GDM1 (cell line): ENCODE results near the gene SEC16A.
"Not testable (repeated sequence)": the region's sequence is repeated elsewhere in the genome, so short reads cannot be mapped to it uniquely, and the experiment has no call there.

Experiments
- DNase-seq: peaks from one replicate; lab custom pipeline; 2025; lab: John Stamatoyannopoulos, UW

The SEC16A gene

GRCh38 chr9:136419092-136419420 is 63.8 kb downstream of the SEC16A start:
- DNase-seq, result no peak

DNA sequence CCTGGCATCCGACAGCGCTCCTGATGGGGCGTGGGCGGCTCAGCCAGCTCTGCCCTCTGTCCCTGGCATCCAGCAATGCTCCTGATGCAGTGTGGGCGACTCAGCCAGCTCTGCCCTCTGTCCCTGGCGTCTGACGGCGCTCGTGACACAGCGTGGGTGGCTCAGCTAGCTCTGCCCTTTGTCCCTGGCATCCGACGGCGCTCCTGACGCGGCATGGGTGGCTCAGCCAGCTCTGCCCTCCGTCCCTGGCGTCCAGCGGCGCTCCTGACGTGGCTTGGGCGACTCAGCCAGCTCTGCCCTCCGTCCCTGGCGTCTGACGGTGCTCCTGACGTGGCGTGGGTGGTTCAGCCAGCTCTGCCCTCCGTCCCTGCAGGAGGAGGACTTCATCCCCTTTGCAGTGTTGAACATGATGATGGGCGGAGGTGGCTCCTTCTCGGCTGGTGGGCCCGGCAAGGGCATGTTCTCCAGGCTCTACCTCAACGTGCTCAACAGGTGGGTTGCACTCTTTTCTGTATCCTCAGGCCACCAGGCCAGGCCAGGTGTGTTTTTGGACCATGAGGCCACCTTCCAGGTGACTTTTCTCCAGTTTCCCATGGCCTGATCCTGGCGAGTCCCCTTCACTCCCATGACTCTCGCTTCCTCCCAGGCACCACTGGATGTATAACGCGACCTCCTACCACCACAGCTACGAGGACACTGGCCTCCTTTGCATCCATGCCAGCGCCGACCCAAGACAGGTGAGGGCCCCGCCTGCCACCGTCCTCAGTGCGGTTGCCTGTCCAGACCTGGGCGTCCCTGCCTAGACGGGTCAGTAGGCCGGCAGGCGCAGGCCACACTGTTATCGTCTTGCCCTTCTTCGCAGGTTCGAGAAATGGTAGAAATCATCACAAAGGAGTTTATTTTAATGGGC is 64.4 kb downstream of the SEC16A start:
- DNase-seq, result no peak

DNA sequence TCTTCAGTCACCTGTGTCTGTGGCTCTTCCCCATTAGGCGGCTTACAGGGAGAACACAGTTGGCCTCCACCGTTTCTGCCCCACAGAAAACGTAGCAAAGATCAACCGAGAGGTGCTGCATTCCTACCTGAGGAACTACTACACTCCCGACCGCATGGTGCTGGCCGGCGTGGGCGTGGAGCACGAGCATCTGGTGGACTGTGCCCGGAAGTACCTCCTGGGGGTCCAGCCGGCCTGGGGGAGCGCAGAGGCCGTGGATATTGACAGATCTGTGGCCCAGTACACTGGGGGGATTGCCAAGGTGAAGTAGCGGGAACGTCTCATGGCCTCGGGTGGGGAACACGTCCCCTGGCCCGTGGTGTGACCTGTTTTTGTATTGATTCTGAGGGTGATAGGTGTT is 65.9 kb downstream of the SEC16A start:
- no peak for DNase-seq

GRCh38 chr9:136416427-136416826 is 66.4 kb downstream of the SEC16A start:
- no peak for DNase-seq

- DNase-seq, result no peak
These were observed 69.9 kb downstream of the SEC16A start for GRCh38 chr9:136412962-136413361.

- DNase-seq, result no peak
These were observed 71.5 kb downstream of the SEC16A start for GRCh38 chr9:136411378-136411777.

- peak; percentile 81 for DNase-seq
These were observed 72.1 kb downstream of the SEC16A start, which contains the start of the genes ENTR1 and PMPCA for GRCh38 chr9:136410500-136411287. Gene ENTR1 (minus strand): TSS chr9:136410614. CDS start chr9:136410397, 217 bp downstream. Gene PMPCA (plus strand): TSS chr9:136410658. CDS start chr9:136410669, 11 bp downstream.

DNA sequence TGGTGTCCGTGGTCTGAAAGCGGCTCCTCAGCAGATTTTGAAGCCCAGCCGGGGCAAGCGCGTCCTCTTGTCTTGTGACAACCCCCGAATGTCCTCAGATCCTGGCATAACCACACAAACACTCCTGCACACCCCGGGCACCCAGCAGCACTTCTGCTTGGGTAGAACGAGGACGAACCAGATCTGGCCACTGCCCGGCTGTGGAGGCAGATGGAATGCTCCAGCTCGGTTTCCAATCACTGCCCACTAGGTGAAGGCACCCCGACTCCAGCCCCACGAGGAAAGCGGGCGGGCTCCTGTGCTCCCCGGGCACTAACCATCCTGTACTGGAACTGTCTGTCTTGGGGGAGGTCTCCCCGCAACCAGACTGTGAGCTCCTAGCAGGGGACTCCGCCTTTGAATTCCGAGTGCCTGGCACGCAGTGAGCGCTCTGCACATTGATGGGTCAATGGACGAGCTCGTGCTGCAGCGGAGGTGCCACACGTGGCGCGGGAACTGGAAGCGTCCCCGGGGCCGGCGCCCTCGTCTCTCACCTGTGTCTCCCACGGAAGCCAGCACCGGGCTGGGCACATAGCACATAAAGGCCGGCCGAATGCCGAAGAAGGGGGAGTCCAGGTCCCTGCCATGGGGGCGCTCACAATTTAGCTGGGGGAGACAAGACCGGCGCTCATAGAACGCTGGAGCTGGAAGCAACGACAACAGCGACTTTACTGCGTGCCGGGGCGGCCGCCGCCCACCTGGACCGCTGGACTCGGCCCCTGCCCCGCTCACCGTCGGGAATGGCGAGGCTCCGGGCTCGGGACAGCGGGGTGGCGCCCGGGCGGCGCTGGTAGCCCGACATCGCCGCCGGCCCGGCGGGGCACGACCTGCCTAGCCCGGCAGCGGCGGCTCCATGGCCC is 73.0 kb downstream of the SEC16A start:
- no peak for DNase-seq

DNA sequence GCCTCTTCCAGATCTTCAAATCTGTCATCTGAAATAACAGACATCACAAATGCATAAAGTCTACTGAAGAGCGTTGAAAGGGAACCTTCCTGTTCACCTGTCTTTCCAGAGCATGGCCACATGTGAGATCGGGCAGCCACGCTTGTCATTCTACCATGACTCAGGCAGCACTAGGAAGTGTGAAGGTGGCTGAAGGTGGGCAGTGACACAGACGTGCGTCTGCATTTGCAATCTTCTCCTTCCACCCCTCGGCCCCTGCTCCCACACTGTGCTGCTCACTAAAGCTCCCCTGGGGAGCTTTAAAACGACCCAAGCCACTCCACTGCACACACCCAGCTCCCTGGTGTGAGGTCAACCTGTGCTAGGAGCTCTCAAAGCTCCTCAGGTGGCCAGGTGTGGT is 74.9 kb downstream of the SEC16A start:
- no peak for DNase-seq

DNA sequence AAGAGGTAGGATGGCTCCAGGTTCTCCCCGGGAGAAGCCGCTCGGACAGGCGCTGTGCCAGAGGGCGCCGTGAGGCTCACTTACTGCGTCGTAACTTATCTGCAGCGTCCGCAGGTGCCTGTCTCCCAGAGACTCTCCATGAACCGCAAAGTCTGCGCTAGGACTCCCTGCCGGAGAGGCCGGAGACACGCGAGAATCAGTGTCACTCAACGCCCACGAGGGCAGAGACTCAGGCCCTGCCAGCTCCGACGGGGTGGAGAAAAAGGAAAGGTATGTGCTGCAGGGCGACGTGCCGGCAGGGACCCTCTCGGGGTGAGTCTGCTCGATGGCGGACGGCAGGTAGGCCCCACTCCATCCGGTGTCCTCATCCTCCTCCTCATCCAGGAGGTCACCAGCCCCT is 75.8 kb downstream of the SEC16A start:
- not testable (repeated sequence) for DNase-seq

- DNase-seq, result not testable (repeated sequence)
These were observed 76.9 kb downstream of the SEC16A start for GRCh38 chr9:136405904-136406303.

GRCh38 chr9:136405481-136405880 is 77.4 kb downstream of the SEC16A start:
- no peak for DNase-seq

- DNase-seq, result no peak
These were observed 78.1 kb downstream of the SEC16A start for GRCh38 chr9:136404801-136405136.

GRCh38 chr9:136403915-136404800 is 78.7 kb downstream of the SEC16A start:
- no peak for DNase-seq

DNA sequence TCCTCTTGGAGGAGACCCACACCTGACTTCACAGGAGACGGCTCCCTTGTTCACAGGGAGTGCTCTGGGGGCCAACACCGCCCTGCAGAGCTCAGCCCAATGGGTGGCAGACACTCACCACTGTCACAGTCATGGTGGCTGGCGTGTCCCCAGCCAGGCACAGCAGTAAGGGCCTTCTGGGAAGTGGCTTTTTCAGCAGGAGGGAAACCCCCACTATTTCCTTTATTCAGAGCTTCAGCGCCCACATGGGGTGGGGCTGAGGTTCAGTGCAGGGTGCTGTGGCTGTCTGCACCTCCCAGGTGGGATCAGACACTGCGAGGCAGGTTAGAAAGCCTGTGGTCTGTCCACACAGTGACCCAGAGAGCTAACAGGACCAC is 79.3 kb downstream of the SEC16A start:
- DNase-seq, result no peak

DNA sequence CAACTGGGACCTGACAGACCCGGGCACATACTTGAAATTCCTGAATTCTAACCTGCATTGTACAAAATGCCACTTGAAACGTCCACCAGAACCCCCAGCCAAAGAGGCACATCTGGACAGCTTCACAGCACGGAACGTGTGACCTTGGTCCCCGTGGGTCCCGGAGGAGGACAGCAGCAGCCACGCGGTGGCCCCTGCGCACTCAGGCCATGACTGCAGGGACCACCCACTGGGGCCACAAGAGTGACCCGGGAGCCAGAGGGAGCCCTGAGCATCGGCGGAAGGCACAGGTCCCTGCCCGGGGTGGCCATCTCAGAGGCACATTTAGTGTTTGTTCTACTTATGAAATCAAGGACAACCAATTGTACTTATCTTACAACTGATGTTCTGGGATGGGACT is 80.8 kb downstream of the SEC16A start:
- no peak for DNase-seq

DNA sequence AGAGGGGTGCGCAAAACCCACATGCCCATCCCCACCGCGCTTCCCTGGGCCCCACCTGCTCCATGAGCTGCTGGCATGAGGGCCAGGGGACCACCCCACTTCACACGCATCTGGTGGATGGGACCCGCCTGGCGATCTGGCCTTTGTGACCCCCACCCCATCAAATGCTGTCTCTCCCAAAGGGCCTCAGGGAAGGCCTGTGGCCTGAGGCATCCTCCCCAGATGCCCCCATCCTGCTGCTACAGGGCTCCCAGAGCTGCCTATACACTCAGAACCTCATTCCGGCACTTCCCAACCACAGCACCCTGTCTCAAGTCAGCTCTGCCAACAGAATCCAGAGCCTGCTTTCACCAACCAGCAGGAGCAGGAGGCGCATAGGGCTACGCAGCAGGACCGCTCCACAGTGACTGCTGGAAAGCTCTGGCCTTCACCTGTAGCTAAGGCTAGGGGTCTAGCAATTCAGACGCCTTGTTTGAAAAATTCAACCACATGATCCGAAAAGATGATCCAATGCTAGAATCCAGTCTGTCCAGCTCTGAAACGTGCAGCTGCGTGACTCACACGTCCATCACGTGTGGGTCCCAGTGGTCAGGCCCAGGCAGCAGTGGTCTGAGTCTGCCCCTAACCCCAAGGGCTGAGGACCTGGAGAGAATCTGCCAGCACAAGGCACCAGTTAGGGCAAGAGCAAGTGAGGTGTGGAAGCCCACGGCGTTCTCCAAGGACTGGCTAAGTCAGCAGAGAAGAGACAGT is 81.5 kb downstream of the SEC16A start:
- no peak for DNase-seq

DNA sequence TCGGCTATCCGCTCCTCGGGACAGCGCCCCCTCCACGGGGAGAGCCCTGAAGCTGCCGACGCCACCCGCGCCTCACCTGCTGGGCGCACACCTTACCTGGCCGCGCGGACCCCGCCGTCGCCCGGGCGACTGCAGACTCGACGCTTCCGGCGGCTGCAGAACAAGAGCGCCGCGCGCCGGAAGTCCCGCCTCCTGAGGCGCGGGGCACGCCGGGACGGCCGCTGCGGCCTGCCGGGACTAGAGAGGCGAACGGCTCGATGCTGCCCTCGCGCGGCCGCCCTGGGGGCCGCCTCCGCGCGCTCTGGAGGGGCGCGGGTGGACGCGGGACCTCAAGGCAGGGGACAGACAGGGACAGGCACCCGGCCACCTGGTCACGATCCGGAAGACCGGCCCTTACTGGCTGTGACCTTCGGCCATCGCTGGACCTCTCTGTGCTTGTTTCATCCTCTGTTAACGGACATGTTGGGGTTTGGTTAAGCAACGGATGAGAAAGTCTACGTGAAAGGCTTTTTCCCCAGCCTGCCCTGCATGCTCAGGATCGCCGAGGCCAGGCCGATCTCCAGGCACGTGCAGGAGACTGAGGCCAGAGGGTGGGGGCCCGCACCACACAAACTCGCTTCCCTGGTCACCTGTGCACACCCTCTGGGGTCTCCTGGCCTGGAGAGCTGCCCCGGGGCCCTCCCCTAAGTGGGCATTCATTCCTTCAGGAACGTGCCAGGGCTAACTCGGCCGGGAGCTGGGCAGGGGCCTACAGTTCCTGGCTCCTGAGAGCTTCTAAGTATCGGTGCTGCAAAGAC is 82.6 kb downstream of the SEC16A start, which contains the start of gene SNAPC4:
TSS of gene SNAPC4 (minus strand) at position 133 of the 797 bp plus-strand sequence. CDS start 1,742 bp downstream, outside the sequence.
- DNase-seq, result peak; percentile 80
